Adrenal gland (tissue), 5 donors: ENCODE results near the gene RPS6KB1.

Source experiments
- POLR2A ChIP-seq, 2 donors: fragments of 450-650 bp; IDR thresholded peaks; one replicate each; pipeline ENCODE4 v1.6.1; 2017; ENCODE audit warnings: antibody characterized with exemption in 2 of 2, mild to moderate bottlenecking in 2 of 2, moderate library complexity in 1 of 2
- TF ChIP-seq, protein P1 (sequence below), 6 experiments: fragments of 450-650 bp in 4 of 6; fragments of 200-600 bp in 2 of 6; sonication (generic) in 1 of 6; IDR thresholded peaks; 1 replicate in 5 of 6; 2 replicates in 1 of 6; pipeline versions ENCODE4 v1.5.1 to v1.8.0; 2016 to 2021; ENCODE audit warnings: antibody characterized with exemption in 6 of 6, mild to moderate bottlenecking in 2 of 6, moderate library complexity in 1 of 6
- donor health status: DM: no; HTN: no; CAD: no.

DNA sequence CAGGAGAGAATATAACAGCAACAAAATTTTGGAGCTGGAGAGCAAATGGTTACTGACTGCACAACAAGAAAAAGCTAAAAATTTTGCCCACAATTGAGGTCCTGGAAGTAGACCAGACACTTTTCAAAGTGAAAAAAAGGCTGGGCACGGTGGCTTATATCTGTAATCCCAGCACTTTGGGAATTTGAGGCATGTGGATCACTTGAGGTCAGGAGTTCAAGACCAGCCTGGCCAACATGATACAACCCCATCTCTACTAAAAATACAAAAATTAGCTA lies 23.0 kb upstream of the RPS6KB1 start:
- TF ChIP-seq, protein P1, sequence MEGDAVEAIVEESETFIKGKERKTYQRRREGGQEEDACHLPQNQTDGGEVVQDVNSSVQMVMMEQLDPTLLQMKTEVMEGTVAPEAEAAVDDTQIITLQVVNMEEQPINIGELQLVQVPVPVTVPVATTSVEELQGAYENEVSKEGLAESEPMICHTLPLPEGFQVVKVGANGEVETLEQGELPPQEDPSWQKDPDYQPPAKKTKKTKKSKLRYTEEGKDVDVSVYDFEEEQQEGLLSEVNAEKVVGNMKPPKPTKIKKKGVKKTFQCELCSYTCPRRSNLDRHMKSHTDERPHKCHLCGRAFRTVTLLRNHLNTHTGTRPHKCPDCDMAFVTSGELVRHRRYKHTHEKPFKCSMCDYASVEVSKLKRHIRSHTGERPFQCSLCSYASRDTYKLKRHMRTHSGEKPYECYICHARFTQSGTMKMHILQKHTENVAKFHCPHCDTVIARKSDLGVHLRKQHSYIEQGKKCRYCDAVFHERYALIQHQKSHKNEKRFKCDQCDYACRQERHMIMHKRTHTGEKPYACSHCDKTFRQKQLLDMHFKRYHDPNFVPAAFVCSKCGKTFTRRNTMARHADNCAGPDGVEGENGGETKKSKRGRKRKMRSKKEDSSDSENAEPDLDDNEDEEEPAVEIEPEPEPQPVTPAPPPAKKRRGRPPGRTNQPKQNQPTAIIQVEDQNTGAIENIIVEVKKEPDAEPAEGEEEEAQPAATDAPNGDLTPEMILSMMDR (IDR thresholded peaks at IDR 0.05) = no peak
- TF ChIP-seq POLR2A (IDR thresholded peaks at IDR 0.05) = no peak
